MM.1S (cell line): ENCODE data around the gene SMC5.
"Not testable (repeated sequence)": the region's sequence is repeated elsewhere in the genome, so short reads cannot be mapped to it uniquely, and the experiment has no call there.

ENCODE experiments used
- DNase-seq: peaks from one replicate; pipeline ENCODE4 v3.0.0-alpha.2; 2015
- H2AFZ ChIP-seq: fragments of 300-600 bp; sonication (generic); 2 replicates; pipeline ENCODE4 v1.6.0; 2016; ENCODE audit warnings: antibody characterized with exemption, low read length
- H3F3A ChIP-seq: fragments of 300-600 bp; sonication (generic); 2 replicates; pipeline ENCODE4 v1.6.1; 2016; ENCODE audit warnings: mild to moderate bottlenecking, antibody characterized with exemption, low read length, moderate library complexity, mixed read lengths; ENCODE audit not compliant: insufficient read depth
- H3K27ac ChIP-seq: fragments of 300-600 bp; sonication (generic); 2 replicates; pipeline ENCODE4 v1.5.1; 2016; ENCODE audit warnings: mild to moderate bottlenecking, low read length
- H3K27me3 ChIP-seq: fragments of 300-600 bp; sonication (generic); replicated peaks from 2 replicates; pipeline ENCODE4 v1.6.0; 2016; ENCODE audit warnings: low read length; ENCODE audit not compliant: insufficient read depth
- H3K36me3 ChIP-seq: fragments of 300-600 bp; sonication (generic); replicated peaks from 2 replicates; pipeline ENCODE4 v1.6.1; 2016; ENCODE audit warnings: mild to moderate bottlenecking, low read length, mixed read lengths; ENCODE audit not compliant: insufficient read depth
- H3K4me1 ChIP-seq: fragments of 300-600 bp; sonication (generic); 2 replicates; pipeline ENCODE4 v1.6.1; 2016; ENCODE audit warnings: low read length, mixed read lengths
- H3K4me2 ChIP-seq: fragments of 300-600 bp; sonication (generic); 2 replicates; pipeline ENCODE4 v1.6.0; 2016; ENCODE audit warnings: low read depth, low read length
- H3K4me3 ChIP-seq: fragments of 300-600 bp; sonication (generic); 2 replicates; pipeline ENCODE4 v1.5.1; 2016; ENCODE audit warnings: low read length, mixed read lengths
- H3K79me2 ChIP-seq: fragments of 300-600 bp; sonication (generic); 2 replicates; pipeline ENCODE4 v1.6.1; 2016; ENCODE audit warnings: mixed run types, low read length, mixed read lengths
- H3K9ac ChIP-seq: fragments of 300-600 bp; sonication (generic); 2 replicates; pipeline ENCODE4 v1.6.1; 2016; ENCODE audit warnings: low read length, mixed read lengths
- H3K9me2 ChIP-seq: fragments of 300-600 bp; sonication (generic); replicated peaks from 2 replicates; pipeline ENCODE4 v1.6.1; 2016; ENCODE audit warnings: mild to moderate bottlenecking, low read length, mixed read lengths; ENCODE audit not compliant: insufficient read depth
- H3K9me3 ChIP-seq: fragments of 300-600 bp; sonication (generic); replicated peaks from 2 replicates; pipeline ENCODE4 v1.6.1; 2016; ENCODE audit warnings: mild to moderate bottlenecking, low read length, mixed read lengths; ENCODE audit not compliant: insufficient read depth
- H4K20me1 ChIP-seq: fragments of 300-600 bp; sonication (generic); 2 replicates; pipeline ENCODE4 v1.6.1; 2016; ENCODE audit warnings: mild to moderate bottlenecking, low read length, moderate library complexity, mixed read lengths; ENCODE audit not compliant: insufficient read depth
- CTCF ChIP-seq: fragments of 300-600 bp; sonication (generic); IDR thresholded peaks from 2 replicates; pipeline ENCODE4 v1.5.1; 2016; ENCODE audit warnings: antibody characterized with exemption, low read length, mixed read lengths
- EZH2 ChIP-seq: fragments of 300-600 bp; sonication (generic); optimal IDR thresholded peaks from 2 replicates; pipeline ENCODE3; 2017; ENCODE audit warnings: low read depth, mild to moderate bottlenecking, antibody characterized with exemption, low read length, mixed read lengths
- EZH2phosphoT487 ChIP-seq: fragments of 300-600 bp; sonication (generic); IDR thresholded peaks from 2 replicates; pipeline ENCODE4 v1.6.1; 2018; ENCODE audit warnings: antibody characterized with exemption, low read length

SMC5 gene

GRCh38 chr9:70245952-70246351 is 12.8 kb upstream of the SMC5 start:
- H3K4me3 ChIP-seq, H3K4me2 ChIP-seq, H3K27me3 ChIP-seq: not testable (repeated sequence)

GRCh38 chr9:70250221-70250620 is 8.6 kb upstream of the SMC5 start:
- no peaks in the 10 kb centered on the region for H3F3A ChIP-seq
- H3K9me3 ChIP-seq = no peaks in the 10 kb centered on the region
- H3K27ac ChIP-seq = no peak overlapping the region
- no peaks in the 10 kb centered on the region for H3K27me3 ChIP-seq
- H3K4me2 ChIP-seq = no peak overlapping the region
- H3K9me2 ChIP-seq = no peaks in the 10 kb centered on the region
- no peak overlapping the region for H3K9ac ChIP-seq
- H4K20me1 ChIP-seq = no peaks in the 10 kb centered on the region
- H3K4me3 ChIP-seq = no peak overlapping the region
- no peak for DNase-seq
- TF ChIP-seq EZH2 (no peak), EZH2phosphoT487 (no peak), CTCF (no peak)
- H3K4me1 ChIP-seq = no peaks in the 10 kb centered on the region
- no peaks in the 10 kb centered on the region for H3K79me2 ChIP-seq
- no peak overlapping the region for H2AFZ ChIP-seq
- no peaks in the 10 kb centered on the region for H3K36me3 ChIP-seq

More at GRCh38 chr9:70245952-70246351, 12.8 kb upstream of the SMC5 start:
- not testable (repeated sequence) for H2AFZ ChIP-seq, H3K9ac ChIP-seq, H3K9me3 ChIP-seq, H3F3A ChIP-seq, DNase-seq, H4K20me1 ChIP-seq, H3K27ac ChIP-seq, H3K4me1 ChIP-seq, H3K79me2 ChIP-seq, H3K36me3 ChIP-seq, H3K9me2 ChIP-seq

- H3K27me3 ChIP-seq = no peaks in the 10 kb centered on the region
- H2AFZ ChIP-seq = no peak overlapping the region
- no peak overlapping the region for H3K4me2 ChIP-seq
Observed at GRCh38 chr9:70255486-70255885, 3.3 kb upstream of the SMC5 start.

More at GRCh38 chr9:70255486-70255885, 3.3 kb upstream of the SMC5 start:
- no peaks in the 10 kb centered on the region for H3K9me3 ChIP-seq
- no peak for DNase-seq
- H3K4me3 ChIP-seq = no peak overlapping the region
- no peaks in the 10 kb centered on the region for H4K20me1 ChIP-seq
- TF ChIP-seq CTCF (no peak), EZH2 (no peak), EZH2phosphoT487 (no peak)
- H3F3A ChIP-seq = no peaks in the 10 kb centered on the region
- H3K79me2 ChIP-seq = peaks cover 17% of the 10 kb centered on the region
- no peak overlapping the region for H3K27ac ChIP-seq
- peaks cover 7% of the 10 kb centered on the region; the same call in 1 of the 2 replicates for H3K4me1 ChIP-seq
- H3K9me2 ChIP-seq = no peaks in the 10 kb centered on the region
- H3K36me3 ChIP-seq = no peaks in the 10 kb centered on the region
- H3K9ac ChIP-seq = no peak overlapping the region
